IMR-90 (cell line): ENCODE data around the gene HSPG2. TPM values are rescaled to one million over a fixed set of nuclear protein-coding genes. Genes with fewer than 3 reads are reported as not detected.

Experiments used
- ATAC-seq: fragments of 200-7000 bp; cut with Tn5 transposase; 2 replicates; pipeline ENCODE4 v1.9.1; 2020; ENCODE audit warnings: low read depth, mild to moderate bottlenecking, moderate library complexity
- BruUV-seq: library from RNA; stranded (reverse); fragments of 400-500 nt; replicated peaks from 2 replicates; lab custom pipeline; 2021; lab: Mats Ljungman, UMichigan
- CTCF ChIA-PET: fragments of 300-600 bp; formaldehyde crosslinking; extraction: SDS; loops from one replicate; lab custom pipeline; 2021; ENCODE audit warnings: antibody characterized with exemption; lab: Yijun Ruan, JAX
- POLR2A ChIA-PET: fragments of 300-600 bp; sonication (Branson Sonifier 250); formaldehyde crosslinking; loops from one replicate; lab custom pipeline; 2022; ENCODE audit warnings: antibody characterized with exemption; ENCODE audit not compliant: unreplicated experiment; lab: Charles Lee
- DNase-seq: peaks from one replicate; pipeline ENCODE4 v3.0.0; 2013
- H2AFZ ChIP-seq: replicated peaks from 2 replicates; pipeline ENCODE3; 2013; ENCODE audit warnings: low read length, mild to moderate bottlenecking; ENCODE audit not compliant: poor library complexity
- H2AK5ac ChIP-seq: 2 replicates; pipeline ENCODE4 v1.6.1; 2013; ENCODE audit warnings: low read depth, low read length, inconsistent platforms
- H2AK9ac ChIP-seq: replicated peaks from 2 replicates; pipeline ENCODE3; 2013; ENCODE audit warnings: mild to moderate bottlenecking, low read depth, low read length, moderate library complexity; ENCODE audit not compliant: poor library complexity
- H2BK120ac ChIP-seq: 2 replicates; pipeline ENCODE4 v1.6.1; 2013; ENCODE audit warnings: low read depth, low read length, inconsistent platforms
- H2BK15ac ChIP-seq: 3 replicates; pipeline ENCODE4 v1.6.1; 2013; ENCODE audit warnings: low read depth, low read length, inconsistent platforms
- H2BK20ac ChIP-seq: 2 replicates; pipeline ENCODE4 v1.6.1; 2013; ENCODE audit warnings: low read depth, mild to moderate bottlenecking, inconsistent platforms, low read length, moderate library complexity
- H2BK5ac ChIP-seq: 2 replicates; pipeline ENCODE4 v1.6.1; 2013; ENCODE audit warnings: mild to moderate bottlenecking, low read depth, low read length, inconsistent platforms; ENCODE audit not compliant: poor library complexity, severe bottlenecking
- H3K14ac ChIP-seq: replicated peaks from 2 replicates; pipeline ENCODE4 v1.6.1; 2013; ENCODE audit warnings: low read depth, low read length, inconsistent platforms
- H3K18ac ChIP-seq: 2 replicates; pipeline ENCODE4 v1.6.1; 2013; ENCODE audit warnings: low read depth, low read length, control low read depth
- H3K23ac ChIP-seq: 2 replicates; pipeline ENCODE4 v1.6.1; 2013; ENCODE audit warnings: low read depth, low read length, inconsistent platforms
- H3K27ac ChIP-seq: 2 replicates; pipeline ENCODE4 v1.5.1; 2013; ENCODE audit warnings: mild to moderate bottlenecking, control low read depth, low read length; ENCODE audit not compliant: insufficient read depth
- H3K27me3 ChIP-seq: 2 replicates; pipeline ENCODE4 v1.6.1; 2013; ENCODE audit warnings: low read length; ENCODE audit not compliant: control insufficient read depth, insufficient read depth
- H3K36me3 ChIP-seq: 2 replicates; pipeline ENCODE4 v1.6.1; 2013; ENCODE audit warnings: low read length, mixed read lengths; ENCODE audit not compliant: control insufficient read depth, insufficient read depth
- H3K4ac ChIP-seq: 2 replicates; pipeline ENCODE4 v1.6.1; 2013; ENCODE audit warnings: low read depth, low read length, inconsistent platforms
- H3K4me1 ChIP-seq: 2 replicates; pipeline ENCODE4 v1.6.1; 2013; ENCODE audit warnings: low read length, mixed read lengths; ENCODE audit not compliant: control insufficient read depth, insufficient read depth
- H3K4me2 ChIP-seq: 2 replicates; pipeline ENCODE4 v1.6.1; 2013; ENCODE audit warnings: low read depth, mild to moderate bottlenecking, control low read depth, low read length, moderate library complexity
- H3K4me3 ChIP-seq: 2 replicates; pipeline ENCODE4 v1.5.1; 2013; ENCODE audit warnings: low read depth, mild to moderate bottlenecking, control low read depth, low read length, moderate library complexity; ENCODE audit not compliant: insufficient read depth
- H3K56ac ChIP-seq: 2 replicates; pipeline ENCODE4 v1.6.1; 2013; ENCODE audit warnings: low read length, inconsistent platforms; ENCODE audit not compliant: insufficient read depth; ENCODE audit errors: extremely low read depth
- H3K79me1 ChIP-seq, 2 experiments: 2 replicates each; pipeline ENCODE4 v1.6.1; 2013; ENCODE audit warnings: low read length in 2 of 2, inconsistent platforms in 1 of 2, low read depth in 1 of 2
- H3K9ac ChIP-seq: 2 replicates; pipeline ENCODE4 v1.6.1; 2013; ENCODE audit warnings: low read depth, low read length, control low read depth
- H3K9me1 ChIP-seq: 2 replicates; pipeline ENCODE4 v1.6.1; 2013; ENCODE audit warnings: low read length, inconsistent platforms; ENCODE audit not compliant: insufficient read depth
- H3K9me3 ChIP-seq: 2 replicates; pipeline ENCODE4 v1.6.1; 2013; ENCODE audit warnings: low read length; ENCODE audit not compliant: control insufficient read depth, insufficient read depth
- H4K20me1 ChIP-seq: 2 replicates; pipeline ENCODE4 v1.6.1; 2013; ENCODE audit warnings: low read length, inconsistent platforms; ENCODE audit not compliant: insufficient read depth
- H4K5ac ChIP-seq: 2 replicates; pipeline ENCODE4 v1.6.1; 2013; ENCODE audit warnings: mild to moderate bottlenecking, low read depth, low read length, control low read depth
- H4K8ac ChIP-seq, 2 experiments: 2 replicates each; pipeline ENCODE4 v1.6.1; 2013; ENCODE audit warnings: low read depth in 2 of 2, low read length in 2 of 2, control low read depth in 1 of 2, inconsistent platforms in 1 of 2
- H4K91ac ChIP-seq: 2 replicates; pipeline ENCODE4 v1.6.1; 2013; ENCODE audit warnings: low read depth, low read length, inconsistent platforms; ENCODE audit not compliant: insufficient read depth
- BHLHE40 ChIP-seq: fragments of 150-350 bp; IDR thresholded peaks from 2 replicates; pipeline ENCODE4 v1.6.1; 2016; ENCODE audit warnings: mild to moderate bottlenecking, low read depth, low read length
- FOS ChIP-seq: fragments of 150-350 bp; IDR thresholded peaks from 2 replicates; pipeline ENCODE4 v1.6.1; 2016; ENCODE audit warnings: low read depth, low read length
- MAFK ChIP-seq: IDR thresholded peaks from 2 replicates; pipeline ENCODE4 v1.6.1; 2012; ENCODE audit warnings: low read depth, low read length, improper control_type of control experiment
- MXI1 ChIP-seq: IDR thresholded peaks from 2 replicates; pipeline ENCODE4 v1.6.1; 2012; ENCODE audit warnings: low read depth, mild to moderate bottlenecking, low read length, moderate library complexity, borderline replicate concordance
- NFE2L2 ChIP-seq: fragments of 150-350 bp; IDR thresholded peaks from 2 replicates; pipeline ENCODE4 v1.6.1; 2016; ENCODE audit warnings: low read depth, mild to moderate bottlenecking, low read length
- RCOR1 ChIP-seq: IDR thresholded peaks from 2 replicates; pipeline ENCODE4 v1.6.1; 2012; ENCODE audit warnings: mild to moderate bottlenecking, low read length, improper control_type of control experiment; ENCODE audit not compliant: insufficient replicate concordance
- RFX5 ChIP-seq: IDR thresholded peaks from 2 replicates; pipeline ENCODE4 v1.8.0; 2012; ENCODE audit warnings: low read depth, mild to moderate bottlenecking, low read length, moderate library complexity
- SMC3 ChIP-seq: fragments of 150-350 bp; IDR thresholded peaks from 2 replicates; pipeline ENCODE4 v1.6.1; 2016; ENCODE audit warnings: low read depth, mild to moderate bottlenecking, antibody characterized with exemption, low read length, moderate library complexity
- WGBS, 2 experiments: methylation state at CpG; one replicate each; pipeline versions ENCODE4 v1.1.5 to v1.1.7; 2013; ENCODE audit warnings: missing lambda C conversion rate in 2 of 2; ENCODE audit not compliant: insufficient read length in 1 of 2; ENCODE audit errors: extremely low coverage in 2 of 2; 5-methylcytosine and 5-hydroxymethylcytosine counted together
- dilution Hi-C: fragments of 300-500 bp; cut with HindIII; formaldehyde crosslinking; loops from one replicate; pipeline ENCODE4 v1.14.3; 2018; ENCODE audit warnings: low sequenced_read_pairs; ENCODE audit not compliant: unreplicated experiment
- in situ Hi-C: fragments of 300-500 bp; cut with MboI; formaldehyde crosslinking; loops from 3 replicates; pipeline ENCODE4 v1.14.3; 2019; ENCODE audit warnings: low sequenced_read_pairs, inconsistent platforms, mixed read lengths
- intact Hi-C: fragments of 100-400 bp; cut with micrococcal nuclease; formaldehyde crosslinking; loops from 2 replicates; pipeline ENCODE4 v1.10.0; 2022
- polyA plus RNA-seq, 3 experiments: library from polyadenylated mRNA; depleted of rRNA; stranded (reverse); fragments of >200 nt; gene quantifications; 2 replicates each; pipeline ENCODE4 v1.2.3, GENCODE V29; 2012; ENCODE audit warnings: low replicate concordance in 1 of 3
- total RNA-seq: library from RNA; depleted of rRNA; stranded (reverse); fragments of >200 nt; gene quantifications from 2 replicates; pipeline ENCODE4 v1.2.3, GENCODE V29; 2012
- TF ChIP-seq, protein P1 (sequence below): fragments of 150-350 bp; IDR thresholded peaks from 2 replicates; pipeline ENCODE4 v1.6.1; 2017; ENCODE audit warnings: mild to moderate bottlenecking, antibody characterized with exemption, low read length, low read depth
- TF ChIP-seq, protein P2 (sequence below): conservative IDR thresholded peaks from 2 replicates; pipeline ENCODE4 v1.5.1; 2012; ENCODE audit warnings: mild to moderate bottlenecking, low read depth, low read length, improper control_type of control experiment

The HSPG2 gene
- total and polyA plus RNA-seq, 2 of the 4 experiments (the other 2 are of a cell fraction), result 15.8 to 94.0 TPM

DNA sequence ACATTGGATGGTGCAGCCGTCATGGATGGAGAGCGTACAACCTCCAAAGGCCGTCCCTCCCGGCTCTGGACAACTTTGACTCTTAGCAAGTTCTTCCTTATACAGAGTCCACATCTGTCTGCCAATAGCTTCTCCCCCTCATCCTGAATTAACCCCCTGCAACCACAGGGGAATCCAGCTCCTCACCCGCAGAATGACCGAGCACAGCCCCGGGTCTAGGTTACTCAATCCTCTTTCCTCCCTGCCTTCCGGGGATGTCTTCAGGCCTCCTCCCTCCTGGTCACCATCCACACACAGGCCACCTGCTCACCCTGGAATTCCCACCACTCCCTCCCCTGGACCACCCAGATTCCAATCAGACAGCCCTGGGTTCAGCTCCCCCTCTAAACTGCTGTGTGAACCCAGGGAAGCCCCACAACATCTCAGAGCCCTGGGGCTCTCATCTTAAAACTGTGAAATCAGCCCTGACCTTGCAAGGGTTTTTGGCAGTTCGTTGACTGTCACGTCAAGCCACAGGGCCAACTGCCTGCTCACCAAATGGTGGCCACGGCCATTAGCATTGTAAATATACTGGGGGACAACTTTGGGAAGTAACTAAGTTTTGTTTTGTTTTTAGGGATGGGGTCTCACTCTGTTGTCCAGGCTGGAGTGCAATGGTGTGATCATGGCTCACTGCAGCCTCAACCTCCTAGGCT, 54.2 kb downstream of the HSPG2 start:
- no peak overlapping the region for H4K5ac ChIP-seq
- no peaks in the 10 kb centered on the region for H3K9me1 ChIP-seq
- DNase-seq (no peak), ATAC-seq (no peak)
- no TSS peak for BruUV-seq
- no peak overlapping the region for H3K14ac ChIP-seq
- H3K4me3 ChIP-seq, result no peak overlapping the region
- H3K79me1 ChIP-seq, result peaks cover 0 to 15% of the 10 kb centered on the region in 2 experiments; a peak in 2 of 4 replicates
- no peak overlapping the region for H2AFZ ChIP-seq
- H2BK20ac ChIP-seq, result no peak overlapping the region
- no peak overlapping the region for H4K8ac ChIP-seq
- dilution Hi-C loops, result no loop called here
- peaks cover 80% of the 10 kb centered on the region for H3K36me3 ChIP-seq
- no peak overlapping the region for H2BK5ac ChIP-seq
- CTCF ChIA-PET, result no interaction called here
- no peak overlapping the region for H3K4ac ChIP-seq
- no peaks in the 10 kb centered on the region for H3K4me1 ChIP-seq
- H2BK15ac ChIP-seq, result no peak overlapping the region
- no peak overlapping the region for H3K18ac ChIP-seq
- H3K9ac ChIP-seq, result no peak overlapping the region
- TF ChIP-seq MAFK, result no peak
- TF ChIP-seq NFE2L2, result no peak
- TF ChIP-seq, protein P1, sequence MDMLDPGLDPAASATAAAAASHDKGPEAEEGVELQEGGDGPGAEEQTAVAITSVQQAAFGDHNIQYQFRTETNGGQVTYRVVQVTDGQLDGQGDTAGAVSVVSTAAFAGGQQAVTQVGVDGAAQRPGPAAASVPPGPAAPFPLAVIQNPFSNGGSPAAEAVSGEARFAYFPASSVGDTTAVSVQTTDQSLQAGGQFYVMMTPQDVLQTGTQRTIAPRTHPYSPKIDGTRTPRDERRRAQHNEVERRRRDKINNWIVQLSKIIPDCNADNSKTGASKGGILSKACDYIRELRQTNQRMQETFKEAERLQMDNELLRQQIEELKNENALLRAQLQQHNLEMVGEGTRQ, result no peak
- no peak for TF ChIP-seq RCOR1
- TF ChIP-seq SMC3, result no peak
- TF ChIP-seq, protein P2, sequence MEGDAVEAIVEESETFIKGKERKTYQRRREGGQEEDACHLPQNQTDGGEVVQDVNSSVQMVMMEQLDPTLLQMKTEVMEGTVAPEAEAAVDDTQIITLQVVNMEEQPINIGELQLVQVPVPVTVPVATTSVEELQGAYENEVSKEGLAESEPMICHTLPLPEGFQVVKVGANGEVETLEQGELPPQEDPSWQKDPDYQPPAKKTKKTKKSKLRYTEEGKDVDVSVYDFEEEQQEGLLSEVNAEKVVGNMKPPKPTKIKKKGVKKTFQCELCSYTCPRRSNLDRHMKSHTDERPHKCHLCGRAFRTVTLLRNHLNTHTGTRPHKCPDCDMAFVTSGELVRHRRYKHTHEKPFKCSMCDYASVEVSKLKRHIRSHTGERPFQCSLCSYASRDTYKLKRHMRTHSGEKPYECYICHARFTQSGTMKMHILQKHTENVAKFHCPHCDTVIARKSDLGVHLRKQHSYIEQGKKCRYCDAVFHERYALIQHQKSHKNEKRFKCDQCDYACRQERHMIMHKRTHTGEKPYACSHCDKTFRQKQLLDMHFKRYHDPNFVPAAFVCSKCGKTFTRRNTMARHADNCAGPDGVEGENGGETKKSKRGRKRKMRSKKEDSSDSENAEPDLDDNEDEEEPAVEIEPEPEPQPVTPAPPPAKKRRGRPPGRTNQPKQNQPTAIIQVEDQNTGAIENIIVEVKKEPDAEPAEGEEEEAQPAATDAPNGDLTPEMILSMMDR, result no peak
- no peak for TF ChIP-seq MXI1
- no peak for TF ChIP-seq FOS
- TF ChIP-seq BHLHE40, result no peak
- TF ChIP-seq RFX5, result no peak
- H3K9me3 ChIP-seq, result no peaks in the 10 kb centered on the region
- no peaks in the 10 kb centered on the region for H3K27me3 ChIP-seq
- no peak overlapping the region for H4K91ac ChIP-seq
- WGBS, 2 experiments, result 87% methylated on average over 10 of the region's 11 CpGs; no CpG with 5 or more reads in 1 of the 2 experiments
- no peak overlapping the region for H2AK9ac ChIP-seq
- no peak overlapping the region for H2BK120ac ChIP-seq
- H3K4me2 ChIP-seq, result no peak overlapping the region
- POLR2A ChIA-PET, result no interaction called here
- no peak overlapping the region for H2AK5ac ChIP-seq
- no peak overlapping the region for H3K27ac ChIP-seq
- H3K23ac ChIP-seq, result no peak overlapping the region
- intact Hi-C loops, result no loop called here
- H4K20me1 ChIP-seq, result no peaks in the 10 kb centered on the region; the same call in 1 of the 2 replicates
- no peak overlapping the region for H3K56ac ChIP-seq
- in situ Hi-C loops, result no loop called here
